ENCODE measurements around the gene TMEM54. TPM values are rescaled to one million over a fixed set of nuclear protein-coding genes. Genes with fewer than 3 reads are reported as not detected.

The TMEM54 gene
- total RNA-seq, 1 donor from 2014 or later = 8.0 TPM

DNA sequence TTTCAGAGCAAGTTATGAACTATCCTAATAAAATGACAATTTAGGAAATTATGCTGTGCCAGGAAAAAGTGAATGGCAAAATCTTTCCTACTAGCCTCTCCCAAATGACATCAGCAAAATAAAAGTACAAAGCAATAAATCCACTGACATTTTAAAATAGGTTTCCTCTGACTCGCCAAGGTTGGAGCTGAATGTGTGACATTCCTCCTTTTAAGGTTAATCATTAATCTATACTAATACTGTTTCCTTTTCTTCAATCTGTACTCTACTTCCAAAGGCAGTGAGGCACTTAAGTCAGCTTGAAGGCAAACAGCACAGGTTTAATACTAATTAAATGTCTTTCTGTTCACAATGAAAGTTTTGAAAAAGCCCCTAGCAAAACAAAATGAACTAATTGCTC is 47.7 kb upstream of the TMEM54 start:
- Histone ChIP-seq H3K4me1 (ENCODE audit: insufficient read depth, low read length) (peaks cover 12% of the 10 kb centered on the region), H3K27ac (ENCODE audit: low read depth, low read length) (no peak overlapping the region), H3K9me3 (ENCODE audit: insufficient read depth, low read depth, low read length) (no peaks in the 10 kb centered on the region), H2AFZ (ENCODE audit: low read depth, low read length) (no peak overlapping the region), H3K4me2 (ENCODE audit: low read length) (no peak overlapping the region), H3K36me3 (ENCODE audit: insufficient read depth, low read length) (peaks cover 19% of the 10 kb centered on the region), H3K9ac (ENCODE audit: low read length) (no peak overlapping the region), H3K79me2 (ENCODE audit: insufficient read depth, low read length) (peaks cover 33% of the 10 kb centered on the region), H3K4me3 (ENCODE audit: insufficient read depth, low read depth, low read length) (no peak overlapping the region), H4K20me1 (ENCODE audit: insufficient read depth, low read length) (peaks cover 34% of the 10 kb centered on the region), H3K27me3 (ENCODE audit: insufficient read depth, low read length) (no peaks in the 10 kb centered on the region)
- H3K4me3 Mint-ChIP-seq (ENCODE audit: unreplicated experiment) = no peak overlapping the region
- TF ChIP-seq, protein P1, sequence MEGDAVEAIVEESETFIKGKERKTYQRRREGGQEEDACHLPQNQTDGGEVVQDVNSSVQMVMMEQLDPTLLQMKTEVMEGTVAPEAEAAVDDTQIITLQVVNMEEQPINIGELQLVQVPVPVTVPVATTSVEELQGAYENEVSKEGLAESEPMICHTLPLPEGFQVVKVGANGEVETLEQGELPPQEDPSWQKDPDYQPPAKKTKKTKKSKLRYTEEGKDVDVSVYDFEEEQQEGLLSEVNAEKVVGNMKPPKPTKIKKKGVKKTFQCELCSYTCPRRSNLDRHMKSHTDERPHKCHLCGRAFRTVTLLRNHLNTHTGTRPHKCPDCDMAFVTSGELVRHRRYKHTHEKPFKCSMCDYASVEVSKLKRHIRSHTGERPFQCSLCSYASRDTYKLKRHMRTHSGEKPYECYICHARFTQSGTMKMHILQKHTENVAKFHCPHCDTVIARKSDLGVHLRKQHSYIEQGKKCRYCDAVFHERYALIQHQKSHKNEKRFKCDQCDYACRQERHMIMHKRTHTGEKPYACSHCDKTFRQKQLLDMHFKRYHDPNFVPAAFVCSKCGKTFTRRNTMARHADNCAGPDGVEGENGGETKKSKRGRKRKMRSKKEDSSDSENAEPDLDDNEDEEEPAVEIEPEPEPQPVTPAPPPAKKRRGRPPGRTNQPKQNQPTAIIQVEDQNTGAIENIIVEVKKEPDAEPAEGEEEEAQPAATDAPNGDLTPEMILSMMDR (IDR thresholded peaks at IDR 0.05; ENCODE audit: insufficient read depth, low read depth, low read length) = no peak
- TF ChIP-seq EZH2 (IDR thresholded peaks at IDR 0.05; ENCODE audit: insufficient read depth, low read length) = no peak
- no peak for DNase-seq (ENCODE audit: low read depth)
- peak overlapping the region; percentile 83 for H3K27ac Mint-ChIP-seq (ENCODE audit: unreplicated experiment)
- H3K36me3 Mint-ChIP-seq (ENCODE audit: low read depth, unreplicated experiment) = peaks cover 24% of the 10 kb centered on the region
- no peaks in the 10 kb centered on the region for H3K27me3 Mint-ChIP-seq (ENCODE audit: low read depth, unreplicated experiment)
- FAIRE-seq = no peak
- H3K4me1 Mint-ChIP-seq (ENCODE audit: low read depth, unreplicated experiment) = peaks cover 15% of the 10 kb centered on the region
- no peaks in the 10 kb centered on the region for H3K9me3 Mint-ChIP-seq (ENCODE audit: unreplicated experiment)

DNA sequence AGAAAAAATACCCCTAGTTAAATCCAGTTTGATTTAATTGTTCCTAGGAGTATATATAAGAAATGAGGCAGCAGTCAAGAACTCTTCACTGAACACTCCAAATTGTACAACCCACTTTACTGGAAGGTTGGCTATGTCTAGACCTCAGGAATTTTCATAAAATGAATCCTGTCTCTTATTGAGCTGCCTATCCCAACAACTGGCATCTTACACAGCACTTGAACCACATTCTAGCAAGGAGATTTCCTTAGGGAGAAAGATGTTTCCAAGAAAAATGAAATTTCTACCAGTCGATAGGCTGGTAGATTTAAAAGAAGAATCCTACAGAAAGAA is 47.2 kb upstream of the TMEM54 start:
- FAIRE-seq (no peak), DNase-seq (ENCODE audit: low read depth) (no peak)
- no peak overlapping the region for H3K9ac ChIP-seq (ENCODE audit: low read length)
- H3K9me3 Mint-ChIP-seq (ENCODE audit: unreplicated experiment) = no peaks in the 10 kb centered on the region
- peaks cover 20% of the 10 kb centered on the region for H3K36me3 ChIP-seq (ENCODE audit: insufficient read depth, low read length)
- TF ChIP-seq, protein P1 (IDR thresholded peaks at IDR 0.05; ENCODE audit: insufficient read depth, low read depth, low read length) = no peak
- no peak for TF ChIP-seq EZH2 (IDR thresholded peaks at IDR 0.05; ENCODE audit: insufficient read depth, low read length)
- no peaks in the 10 kb centered on the region for H3K27me3 Mint-ChIP-seq (ENCODE audit: low read depth, unreplicated experiment)
- peaks cover 14% of the 10 kb centered on the region for H3K4me1 Mint-ChIP-seq (ENCODE audit: low read depth, unreplicated experiment)
- no peak overlapping the region for H3K27ac ChIP-seq (ENCODE audit: low read depth, low read length)
- H3K79me2 ChIP-seq (ENCODE audit: insufficient read depth, low read length) = peaks cover 33% of the 10 kb centered on the region
- no peaks in the 10 kb centered on the region for H3K9me3 ChIP-seq (ENCODE audit: insufficient read depth, low read depth, low read length)
- H3K27ac Mint-ChIP-seq (ENCODE audit: unreplicated experiment) = peak overlapping the region; percentile 83
- peak overlapping the region; percentile 20 for H3K4me3 Mint-ChIP-seq (ENCODE audit: unreplicated experiment)
- peaks cover 6% of the 10 kb centered on the region for H3K4me1 ChIP-seq (ENCODE audit: insufficient read depth, low read length)
- peaks cover 33% of the 10 kb centered on the region for H4K20me1 ChIP-seq (ENCODE audit: insufficient read depth, low read length)
- peaks cover 28% of the 10 kb centered on the region for H3K36me3 Mint-ChIP-seq (ENCODE audit: low read depth, unreplicated experiment)
- H3K27me3 ChIP-seq (ENCODE audit: insufficient read depth, low read length) = no peaks in the 10 kb centered on the region
- H3K4me3 ChIP-seq (ENCODE audit: insufficient read depth, low read depth, low read length) = no peak overlapping the region
- no peak overlapping the region for H3K4me2 ChIP-seq (ENCODE audit: low read length)
- no peak overlapping the region for H2AFZ ChIP-seq (ENCODE audit: low read depth, low read length)

DNA sequence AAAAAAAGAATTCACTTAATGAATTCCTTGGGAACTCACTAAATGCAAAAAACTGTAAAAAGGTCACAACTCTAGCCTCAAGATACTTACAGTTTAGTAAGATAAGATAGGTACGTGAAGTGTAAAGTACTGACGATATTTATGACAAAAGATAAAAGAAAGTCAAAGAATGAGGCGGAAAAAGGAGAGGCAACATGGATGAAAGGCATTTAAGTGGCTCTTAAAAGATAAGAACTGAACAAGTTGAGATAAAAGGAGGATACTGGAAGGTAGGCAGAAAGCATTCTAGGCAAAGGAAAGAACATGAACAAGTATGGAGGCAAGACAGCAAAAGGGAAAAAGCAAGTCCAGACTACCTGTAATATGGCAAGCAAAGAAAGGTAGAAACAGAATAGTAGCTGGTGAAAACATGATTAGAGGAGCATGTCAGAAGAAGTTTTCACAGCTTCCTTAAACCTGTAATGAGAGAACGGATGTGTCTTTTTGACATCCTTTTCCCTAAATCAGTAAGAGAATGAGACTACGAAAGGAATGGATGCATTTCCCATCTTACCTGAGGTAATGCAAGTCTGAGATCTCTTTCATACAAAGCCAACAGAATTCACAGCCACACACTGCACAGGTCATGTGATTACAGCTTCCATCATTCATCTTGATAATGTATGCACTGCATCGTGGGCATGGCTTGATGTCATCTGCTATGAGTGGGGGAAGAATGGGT is 46.6 kb upstream of the TMEM54 start:
- Histone ChIP-seq H4K20me1 (ENCODE audit: insufficient read depth, low read length) (peaks cover 29% of the 10 kb centered on the region), H3K79me2 (ENCODE audit: insufficient read depth, low read length) (peaks cover 29% of the 10 kb centered on the region), H3K9ac (ENCODE audit: low read length) (no peak overlapping the region), H3K36me3 (ENCODE audit: insufficient read depth, low read length) (peaks cover 20% of the 10 kb centered on the region), H3K4me3 (ENCODE audit: insufficient read depth, low read depth, low read length) (no peak overlapping the region), H3K27ac (ENCODE audit: low read depth, low read length) (no peak overlapping the region), H2AFZ (ENCODE audit: low read depth, low read length) (no peak overlapping the region), H3K4me1 (ENCODE audit: insufficient read depth, low read length) (peaks cover under 1% of the 10 kb centered on the region), H3K27me3 (ENCODE audit: insufficient read depth, low read length) (no peaks in the 10 kb centered on the region), H3K9me3 (ENCODE audit: insufficient read depth, low read depth, low read length) (no peaks in the 10 kb centered on the region), H3K4me2 (ENCODE audit: low read length) (no peak overlapping the region)
- no peaks in the 10 kb centered on the region for H3K9me3 Mint-ChIP-seq (ENCODE audit: unreplicated experiment)
- peaks cover 10% of the 10 kb centered on the region for H3K4me1 Mint-ChIP-seq (ENCODE audit: low read depth, unreplicated experiment)
- H3K4me3 Mint-ChIP-seq (ENCODE audit: unreplicated experiment) = peak overlapping the region; percentile 20
- TF ChIP-seq EZH2 (IDR thresholded peaks at IDR 0.05; ENCODE audit: insufficient read depth, low read length) = no peak
- TF ChIP-seq, protein P1 (IDR thresholded peaks at IDR 0.05; ENCODE audit: insufficient read depth, low read depth, low read length) = no peak
- no peak for FAIRE-seq
- DNase-seq (ENCODE audit: low read depth) = no peak
- no peaks in the 10 kb centered on the region for H3K27me3 Mint-ChIP-seq (ENCODE audit: low read depth, unreplicated experiment)
- H3K27ac Mint-ChIP-seq (ENCODE audit: unreplicated experiment) = no peak overlapping the region
- H3K36me3 Mint-ChIP-seq (ENCODE audit: low read depth, unreplicated experiment) = peaks cover 28% of the 10 kb centered on the region
